ENCODE measurements around the gene MBD3. TPM values are rescaled to one million over a fixed set of nuclear protein-coding genes. Genes with fewer than 3 reads are reported as not detected.

Gene MBD3
- total RNA-seq, 1 donor from 2014 or later: 90.7 TPM

DNA sequence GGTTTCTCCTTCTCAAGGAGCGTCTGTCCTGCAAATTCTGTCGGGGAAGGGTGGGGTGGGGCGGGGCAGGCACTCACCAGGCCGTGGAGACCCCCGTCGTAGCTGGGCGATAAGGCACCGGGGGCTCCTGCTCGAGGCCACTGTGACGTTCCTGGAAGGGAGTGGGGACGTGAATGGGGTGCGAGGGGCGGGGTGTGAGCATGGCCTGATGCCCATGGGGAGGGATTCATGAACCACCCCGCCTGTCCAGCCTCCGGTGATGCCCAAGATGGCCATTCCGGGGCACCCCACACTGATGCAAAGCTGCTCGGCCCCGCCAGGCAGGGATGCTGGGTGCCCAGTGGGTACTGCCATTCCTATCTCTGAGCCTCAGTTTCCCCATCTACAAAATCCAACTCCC lies 27.0 kb upstream of the MBD3 start:
- intact Hi-C loops (cut with micrococcal nuclease): no loop called here

DNA sequence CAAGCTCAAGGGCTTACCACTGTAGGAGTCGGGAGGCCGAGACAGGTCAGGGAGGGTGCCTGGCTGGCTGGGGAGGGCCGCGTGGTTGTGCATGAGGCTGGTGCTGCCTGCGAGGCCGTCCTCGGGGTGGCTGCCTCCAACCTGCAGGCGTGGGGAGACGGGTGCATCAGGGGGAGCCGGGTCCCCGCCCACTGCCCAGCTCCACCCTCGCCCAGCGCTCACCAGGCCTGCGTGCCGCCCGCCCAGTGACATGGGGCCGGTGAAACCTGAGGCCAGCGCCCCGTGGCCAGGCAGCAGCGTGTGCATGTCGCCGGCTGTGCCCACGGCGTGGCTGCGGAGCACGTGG lies 26.4 kb upstream of the MBD3 start:
- intact Hi-C loops (cut with micrococcal nuclease): no loop called here

DNA sequence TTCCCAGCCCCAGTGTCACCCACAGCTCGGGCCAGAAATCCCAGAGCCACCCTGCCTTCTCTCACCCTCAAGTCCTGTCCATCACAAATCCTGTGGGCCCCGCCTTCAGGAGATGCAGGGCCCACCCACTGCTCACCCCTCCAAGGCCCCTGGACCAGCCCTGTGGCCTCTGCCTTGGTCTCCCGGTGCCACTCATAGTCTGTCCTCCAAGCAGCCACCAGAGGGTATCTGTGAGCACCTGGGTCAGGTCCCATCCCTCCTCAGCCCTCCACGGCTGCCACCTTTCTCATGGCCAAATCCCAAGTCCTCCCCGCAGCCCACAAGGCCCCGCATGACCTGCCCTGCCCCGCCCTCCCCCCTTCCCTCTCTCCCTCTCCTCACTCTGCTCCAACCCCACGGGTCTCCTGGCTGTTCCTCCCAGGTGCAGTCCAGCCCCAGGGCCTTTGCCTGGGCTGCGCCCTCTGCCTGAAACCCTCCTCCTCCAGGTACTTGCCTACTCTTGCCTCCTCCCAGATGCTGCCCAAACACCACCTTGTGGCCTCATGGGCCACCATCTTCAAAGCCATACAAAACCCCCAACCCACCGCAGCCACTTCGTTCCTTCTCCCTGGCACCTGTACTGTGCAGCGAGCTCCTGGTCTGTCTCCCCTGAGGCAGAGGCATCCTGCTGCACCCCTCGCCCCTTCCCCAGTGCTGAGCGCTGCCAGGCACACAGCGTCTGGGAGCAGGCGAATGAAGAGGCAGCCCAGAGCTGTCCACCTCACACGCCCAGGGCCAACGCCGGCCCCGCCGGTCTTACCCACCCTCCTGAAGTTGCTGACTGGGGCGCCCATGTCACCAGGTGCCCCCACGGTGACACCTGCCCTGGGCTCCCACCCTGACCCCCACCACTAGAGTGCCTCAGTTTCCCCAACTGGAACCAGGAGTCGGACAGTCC lies 25.8 kb upstream of the MBD3 start:
- intact Hi-C loops (cut with micrococcal nuclease): no loop called here

DNA sequence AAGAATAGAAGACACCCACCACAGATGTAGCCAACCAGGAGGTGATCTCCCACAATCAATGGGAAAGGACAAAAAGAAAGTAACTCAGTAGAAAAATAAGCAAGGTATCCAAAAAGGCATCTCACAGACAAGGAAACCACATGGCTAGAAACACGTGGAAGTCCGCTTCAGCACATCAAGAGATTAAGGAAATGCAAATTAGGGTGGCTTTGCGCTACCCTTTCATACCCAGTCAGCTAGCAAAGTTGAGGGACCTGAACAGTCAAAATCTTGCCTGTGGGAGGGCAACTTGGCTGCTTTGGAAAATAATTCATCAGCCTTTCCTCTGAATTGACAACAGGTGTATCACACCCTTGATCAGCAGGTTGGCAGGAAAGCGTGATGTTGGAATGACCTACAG lies 24.2 kb upstream of the MBD3 start:
- intact Hi-C loops (cut with micrococcal nuclease): no loop called here

DNA sequence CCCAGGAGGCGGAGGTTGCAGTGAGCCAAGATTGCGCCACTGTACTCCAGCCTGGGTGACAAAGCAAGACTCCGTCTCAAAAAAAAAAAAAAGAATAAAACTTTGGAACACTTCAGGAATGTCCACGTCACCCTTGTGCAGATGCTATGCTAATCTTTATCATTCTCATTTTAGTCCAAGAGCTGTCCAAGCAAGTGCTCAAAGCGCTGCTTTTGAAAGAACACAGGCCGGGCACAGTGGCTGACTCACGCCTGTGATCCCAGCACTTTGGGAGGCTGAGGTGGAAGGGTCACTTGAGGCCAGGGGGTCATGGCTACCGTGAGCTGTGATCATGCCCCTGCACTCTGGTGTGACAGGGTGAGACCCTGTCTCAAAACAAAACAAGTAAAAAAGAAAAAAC lies 23.7 kb upstream of the MBD3 start:
- intact Hi-C loops (cut with micrococcal nuclease): no loop called here

DNA sequence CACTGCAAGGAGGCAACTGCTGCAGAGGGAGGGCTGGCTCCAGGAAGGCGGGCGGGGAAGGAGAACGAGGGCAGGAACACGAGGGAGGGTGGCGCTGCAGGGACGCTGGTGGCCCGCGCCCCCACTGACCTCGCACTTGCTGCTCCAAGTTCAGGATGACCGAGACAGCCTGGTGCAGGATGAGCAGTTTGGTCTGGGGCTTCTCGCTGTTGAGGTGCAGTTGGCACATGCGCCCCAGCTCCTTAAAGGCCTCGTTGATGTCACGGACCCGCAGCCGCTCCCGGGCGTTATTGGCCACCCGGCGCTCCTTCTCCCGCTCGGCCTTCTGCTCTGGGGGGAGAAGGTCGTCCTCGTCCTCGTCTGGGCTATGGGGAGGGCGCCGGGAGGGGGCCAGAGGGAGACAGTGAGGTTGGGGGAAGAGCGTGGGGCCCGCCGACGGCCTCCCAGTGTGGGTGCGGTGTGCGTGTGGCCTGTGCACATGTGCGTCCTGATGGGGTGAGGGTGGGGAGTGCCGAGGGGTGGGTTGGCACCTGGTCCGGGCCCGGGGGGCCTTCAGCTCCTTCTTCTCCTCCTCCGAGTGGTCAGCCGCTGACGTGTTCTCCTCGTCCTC lies 22.6 kb upstream of the MBD3 start:
- intact Hi-C loops (cut with micrococcal nuclease): no loop called here

DNA sequence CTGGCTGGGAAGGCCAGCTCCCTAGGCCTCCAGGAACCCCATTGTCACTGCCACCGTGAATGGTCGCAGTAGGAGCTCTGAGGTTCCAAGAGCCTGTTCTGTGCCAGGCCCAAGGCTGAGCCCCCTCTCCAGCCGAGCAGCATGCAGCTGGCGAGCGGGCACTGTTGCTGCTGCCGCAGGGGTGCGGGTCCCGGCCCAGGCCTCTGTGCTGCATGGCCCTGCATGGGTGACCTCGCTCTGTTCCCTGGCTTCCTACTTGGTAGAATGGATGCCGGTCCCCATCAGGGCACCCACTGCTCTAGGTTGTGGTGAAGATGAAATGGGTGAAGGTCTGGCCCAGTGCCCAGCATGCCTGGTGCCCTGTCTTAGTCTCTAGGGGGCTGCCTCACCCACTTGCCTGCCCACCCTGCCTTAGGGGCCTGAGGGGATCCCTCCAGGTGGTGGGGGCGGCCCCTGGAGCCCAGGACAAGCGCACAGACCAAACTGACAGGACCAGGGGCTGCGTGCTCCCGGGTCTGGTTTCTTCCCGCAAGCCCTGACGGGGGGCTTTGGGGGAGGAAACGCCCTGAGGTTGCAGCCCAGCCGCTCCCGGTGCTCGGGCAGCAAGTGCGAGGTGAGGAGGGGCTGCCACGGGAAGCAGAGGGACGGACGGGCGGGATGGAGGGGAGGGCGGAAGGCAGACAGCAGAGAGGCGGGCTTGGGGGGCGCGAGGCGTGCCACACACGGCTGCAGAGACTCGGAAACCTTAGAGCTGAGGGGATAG lies 21.3 kb upstream of the MBD3 start:
- intact Hi-C loops (cut with micrococcal nuclease): no loop called here

DNA sequence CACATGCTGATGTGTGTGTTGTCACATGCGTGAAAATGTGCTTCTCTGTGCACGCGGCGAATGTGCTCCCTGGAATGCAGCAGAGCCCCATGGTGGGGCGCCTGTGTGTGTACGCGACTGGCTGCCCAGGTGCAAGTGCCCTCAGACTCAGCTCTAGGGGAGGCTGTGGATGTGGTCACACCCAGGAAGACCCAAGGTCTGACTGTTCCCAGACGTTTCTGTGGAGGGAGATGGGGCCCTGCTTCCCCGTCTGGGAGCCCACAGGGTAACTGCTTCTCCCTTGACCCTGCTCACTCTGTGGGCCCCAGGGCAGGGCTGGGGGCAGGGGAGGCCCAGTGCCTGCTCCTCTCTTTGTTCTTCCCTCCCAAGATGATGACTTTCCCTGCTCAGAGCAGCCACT lies 20.5 kb upstream of the MBD3 start:
- intact Hi-C loops (cut with micrococcal nuclease): no loop called here

DNA sequence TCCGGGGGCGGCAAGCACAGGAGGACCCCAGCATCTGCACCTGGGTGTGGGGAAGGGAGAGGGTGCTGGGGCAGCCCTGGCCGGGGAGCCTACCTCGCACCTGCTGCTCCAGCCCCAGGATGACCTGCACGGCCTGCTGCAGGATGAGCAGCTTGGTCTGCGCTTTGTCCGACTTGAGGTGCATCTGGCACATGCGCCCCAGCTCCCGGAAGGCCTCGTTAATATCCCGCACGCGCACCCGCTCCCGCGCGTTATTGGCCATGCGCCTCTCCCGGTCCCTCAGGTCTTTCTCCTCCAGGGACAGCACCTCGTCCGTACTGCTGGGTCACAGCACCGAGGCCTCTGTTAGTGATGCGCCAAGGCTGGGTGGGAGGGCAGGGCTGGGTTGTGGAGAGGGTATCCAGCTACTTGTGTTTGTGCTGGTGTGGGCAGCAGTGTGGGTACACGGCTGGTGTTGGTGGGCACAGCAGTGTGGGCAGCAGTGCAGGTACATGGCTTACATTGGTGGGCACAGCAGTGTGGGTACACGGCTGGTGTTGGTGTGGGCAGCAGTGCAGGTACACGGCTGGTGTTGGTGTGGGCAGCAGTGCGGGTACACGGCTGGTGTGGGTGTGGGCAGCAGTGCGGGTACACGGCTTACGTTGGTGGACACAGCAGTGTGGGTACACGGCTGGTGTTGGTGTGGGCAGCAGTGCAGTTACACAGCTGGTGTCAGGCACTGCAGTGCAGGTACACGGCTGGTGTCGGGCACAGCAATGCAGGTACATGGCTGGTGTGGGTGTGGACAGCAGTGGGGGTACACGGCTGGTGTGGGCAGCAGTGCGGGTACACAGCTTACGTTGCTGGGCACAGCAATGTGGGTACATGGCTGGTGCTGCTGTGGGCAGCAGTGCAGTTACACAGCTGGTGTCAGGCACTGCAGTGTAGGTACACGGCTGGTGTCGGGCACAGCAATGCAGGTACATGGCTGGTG lies 19.7 kb upstream of the MBD3 start:
- intact Hi-C loops (cut with micrococcal nuclease): no loop called here

DNA sequence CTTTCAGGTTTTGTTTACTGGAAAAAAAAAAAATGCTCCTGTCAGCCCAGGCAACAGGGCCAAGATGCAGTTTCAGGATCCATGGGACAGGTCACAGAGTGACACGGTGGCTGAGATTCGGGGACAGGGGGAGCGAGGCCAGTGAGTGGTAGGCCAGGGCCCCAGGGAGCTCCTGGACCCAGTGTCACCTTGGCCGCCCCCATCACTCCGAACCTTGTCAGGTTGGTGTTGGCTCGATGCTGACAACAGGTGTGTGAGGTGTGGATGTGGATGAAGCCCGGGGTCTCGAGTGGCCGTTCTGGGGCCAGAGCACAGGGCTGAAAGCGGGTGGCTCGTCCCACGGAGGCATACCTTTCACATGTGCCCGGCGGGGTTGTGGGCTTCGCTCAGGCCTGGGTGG lies 18.7 kb upstream of the MBD3 start:
- intact Hi-C loops (cut with micrococcal nuclease): no loop called here

DNA sequence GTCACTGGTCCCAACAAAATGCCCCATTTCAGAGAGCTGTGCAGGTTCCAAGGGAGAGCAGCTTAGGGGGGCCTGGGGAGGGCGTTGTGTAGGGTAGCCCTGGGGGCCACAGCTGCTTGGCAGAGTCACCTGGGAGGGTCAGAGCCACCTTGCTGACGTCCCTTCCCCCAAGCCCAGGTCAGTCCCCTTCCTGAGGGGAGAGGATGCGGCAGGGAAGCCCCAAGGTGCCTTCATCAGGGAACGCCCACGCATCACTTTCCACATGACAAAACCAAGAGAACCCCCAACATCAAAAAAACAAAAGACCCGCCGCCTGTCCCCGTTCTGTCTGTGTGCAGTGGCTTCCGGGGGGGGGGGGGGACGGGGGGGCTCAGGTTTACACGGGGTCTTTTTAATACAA lies 17.9 kb upstream of the MBD3 start:
- intact Hi-C loops (cut with micrococcal nuclease): no loop called here

DNA sequence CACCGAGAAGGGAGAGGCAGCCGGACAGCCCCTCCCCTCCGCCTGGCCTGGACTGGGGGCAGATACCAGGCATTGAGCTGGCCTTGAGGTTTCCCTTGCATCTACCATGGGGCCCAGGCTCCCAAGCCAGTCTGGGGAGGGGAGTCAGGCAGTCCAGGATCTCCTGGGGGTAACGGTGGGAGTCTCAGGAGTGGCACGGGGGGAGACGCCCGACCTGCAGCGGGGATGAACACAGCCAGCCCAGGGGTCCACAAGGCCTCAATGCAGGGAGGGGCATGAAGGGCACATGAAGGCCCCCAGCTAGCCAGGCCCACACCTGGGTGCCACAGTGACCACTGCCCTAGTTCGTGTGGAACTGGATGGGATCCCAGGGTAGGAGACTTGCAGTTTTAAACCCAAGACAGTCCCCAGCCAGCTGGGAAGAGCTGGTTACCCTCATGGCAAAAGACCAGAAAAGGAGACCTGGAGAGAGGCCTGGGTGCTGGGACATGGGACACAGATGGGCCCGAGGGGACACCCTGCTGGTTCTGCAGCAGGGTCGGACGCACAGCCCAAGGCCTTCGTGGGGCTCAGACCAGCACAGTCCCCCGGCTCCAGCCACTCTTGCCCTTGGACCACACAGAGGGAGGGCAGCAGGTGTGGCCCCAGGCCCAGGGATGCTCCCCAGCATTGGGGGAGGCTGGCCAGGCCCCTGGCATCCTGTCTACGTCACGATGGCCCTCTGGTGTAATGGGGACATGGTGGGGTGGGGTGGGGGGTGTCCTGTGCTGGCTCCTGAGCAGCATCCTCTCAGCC lies 17.2 kb upstream of the MBD3 start:
- intact Hi-C loops (cut with micrococcal nuclease): loop anchor here (10.0 kb wide), 1 partner anchor 1825 kb away; no protein-coding TSS in a partner anchor

DNA sequence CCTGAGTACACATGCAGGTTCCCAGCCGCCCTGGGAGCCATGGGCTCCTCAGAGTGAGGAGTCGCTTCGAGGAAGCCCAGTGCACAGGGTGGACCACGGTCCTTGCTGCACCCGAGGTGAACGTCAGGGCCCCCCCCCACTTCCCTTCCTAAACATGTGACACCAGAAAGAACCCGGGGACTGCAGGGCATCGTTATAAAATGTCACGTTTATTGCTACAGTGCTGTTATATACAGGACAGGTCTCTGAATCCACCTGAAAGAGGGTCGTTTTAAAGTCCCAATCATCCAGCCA lies 16.4 kb upstream of the MBD3 start:
- intact Hi-C loops (cut with micrococcal nuclease): loop anchor here (10.0 kb wide), 1 partner anchor 1826 kb away; no protein-coding TSS in a partner anchor

DNA sequence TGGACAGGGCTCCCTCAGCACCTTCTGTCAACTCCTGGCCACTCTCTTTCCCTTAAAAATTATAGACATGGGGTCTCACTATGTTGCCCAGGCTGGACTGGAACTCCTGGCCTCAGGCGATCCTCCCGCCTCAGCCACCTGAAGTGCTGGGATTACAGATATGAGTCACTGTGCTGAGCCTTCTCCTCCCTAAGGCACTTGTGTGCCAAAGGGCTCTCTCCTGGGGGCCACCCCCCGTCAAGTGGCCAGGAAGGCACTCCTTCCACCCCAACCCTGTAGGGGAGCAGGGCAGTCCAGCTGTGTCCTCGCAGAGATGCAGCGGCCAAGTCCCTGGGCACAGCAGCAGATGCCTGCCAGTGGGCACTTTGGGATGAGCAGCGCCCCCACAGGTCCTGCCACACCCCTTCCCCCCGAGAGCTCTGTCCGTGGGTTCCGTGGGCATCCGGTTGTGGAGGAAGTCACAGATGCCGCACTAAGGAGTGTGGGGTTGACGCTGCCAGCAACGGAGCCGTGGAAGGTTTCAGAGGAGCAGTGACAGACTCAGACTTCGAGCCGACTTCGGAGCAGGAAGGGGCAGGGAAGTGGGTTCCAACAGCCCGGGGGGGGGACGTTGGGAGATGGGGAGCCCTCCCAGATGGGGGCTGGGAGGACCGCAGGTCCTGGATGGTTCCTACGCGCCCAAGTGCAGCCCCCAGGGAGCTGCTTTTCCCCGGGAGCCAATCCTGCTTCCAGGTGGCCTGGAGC lies 15.9 kb upstream of the MBD3 start:
- intact Hi-C loops (cut with micrococcal nuclease): loop anchor here (10.0 kb wide), 1 partner anchor 1826 kb away; no protein-coding TSS in a partner anchor

DNA sequence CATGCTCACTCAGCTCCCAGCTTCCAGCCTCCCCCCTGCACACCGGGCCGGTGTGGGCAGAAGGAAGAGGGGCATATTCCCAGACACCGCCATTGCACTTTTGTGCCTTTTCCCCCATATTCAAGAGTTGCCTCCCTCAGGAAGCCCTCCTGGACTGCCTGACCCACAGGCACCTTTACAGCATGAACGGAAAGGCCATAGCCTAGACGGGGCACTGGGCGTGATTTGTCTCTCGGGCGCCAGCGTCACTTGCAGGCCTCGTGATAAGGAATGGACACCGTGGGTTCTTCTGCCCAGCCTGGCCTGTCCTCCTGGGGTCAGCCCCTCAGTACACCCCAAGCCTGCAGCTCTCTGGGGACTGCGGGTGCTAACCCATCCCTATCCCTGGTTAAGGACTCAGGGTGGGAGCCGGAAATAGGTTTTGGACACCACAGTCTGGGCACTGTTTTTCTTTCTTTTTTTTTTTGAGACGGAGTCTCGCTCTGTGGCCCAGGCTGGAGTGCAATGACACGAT lies 13.5 kb upstream of the MBD3 start:
- intact Hi-C loops (cut with micrococcal nuclease): loop anchor here (1.0 to 10.0 kb wide), 2 partner anchors 66 to 1829 kb away; no protein-coding TSS in a partner anchor

DNA sequence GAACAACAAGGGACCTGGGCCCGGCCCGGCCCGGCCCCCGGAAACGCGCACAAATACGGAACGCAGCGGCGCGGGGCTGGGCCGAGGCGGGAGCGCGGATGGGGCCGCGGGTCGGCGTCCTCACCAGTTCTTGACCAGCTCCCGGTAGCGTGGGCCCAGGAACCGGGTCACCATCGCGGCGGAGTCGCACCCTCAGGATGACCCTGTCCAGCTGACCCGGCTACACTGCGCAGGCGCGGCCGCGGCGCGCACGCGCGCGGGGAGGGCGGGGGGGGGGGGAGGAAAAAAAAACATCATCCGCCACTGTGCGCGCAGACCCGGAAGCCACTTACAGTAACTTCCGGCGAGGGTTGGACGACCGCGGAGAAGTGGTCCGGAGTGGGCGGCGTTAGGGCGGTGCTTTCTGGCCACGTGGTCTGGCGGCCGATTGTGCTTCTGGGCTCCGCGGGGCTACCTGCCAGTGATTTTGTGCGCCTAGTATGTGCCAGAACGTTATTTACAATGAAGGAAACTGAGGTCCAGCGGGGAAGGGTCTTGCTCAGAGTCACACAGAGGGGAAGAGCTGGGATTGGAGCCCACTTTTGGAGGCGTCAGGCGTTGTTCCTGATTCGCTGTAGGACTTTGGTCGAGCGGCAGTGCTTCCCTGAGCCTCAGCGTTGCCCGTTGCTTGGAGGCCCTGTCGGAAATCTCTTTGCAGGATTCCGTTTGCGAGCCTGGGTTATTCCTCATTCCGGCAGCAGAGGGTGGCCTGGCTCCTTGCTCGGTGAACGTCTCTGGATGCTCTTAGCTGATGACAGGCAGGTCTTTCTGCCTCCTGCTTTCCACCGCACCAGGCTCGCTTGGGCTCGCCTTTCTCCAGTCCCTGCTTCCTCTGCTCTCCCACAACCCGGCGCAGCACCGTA lies 12.8 kb upstream of the MBD3 start, which contains the start of gene UQCR11:
UQCR11 (minus strand) TSS at position 227 of the 902 bp plus-strand sequence; CDS start at position 174, 53 bp downstream.
- intact Hi-C loops (cut with micrococcal nuclease): loop anchor here (1.0 to 10.0 kb wide), 9 partner anchors 13 to 1829 kb away; partner anchors contain the start of genes ADAT3, ATP8B3, MBD3 and PCSK4

DNA sequence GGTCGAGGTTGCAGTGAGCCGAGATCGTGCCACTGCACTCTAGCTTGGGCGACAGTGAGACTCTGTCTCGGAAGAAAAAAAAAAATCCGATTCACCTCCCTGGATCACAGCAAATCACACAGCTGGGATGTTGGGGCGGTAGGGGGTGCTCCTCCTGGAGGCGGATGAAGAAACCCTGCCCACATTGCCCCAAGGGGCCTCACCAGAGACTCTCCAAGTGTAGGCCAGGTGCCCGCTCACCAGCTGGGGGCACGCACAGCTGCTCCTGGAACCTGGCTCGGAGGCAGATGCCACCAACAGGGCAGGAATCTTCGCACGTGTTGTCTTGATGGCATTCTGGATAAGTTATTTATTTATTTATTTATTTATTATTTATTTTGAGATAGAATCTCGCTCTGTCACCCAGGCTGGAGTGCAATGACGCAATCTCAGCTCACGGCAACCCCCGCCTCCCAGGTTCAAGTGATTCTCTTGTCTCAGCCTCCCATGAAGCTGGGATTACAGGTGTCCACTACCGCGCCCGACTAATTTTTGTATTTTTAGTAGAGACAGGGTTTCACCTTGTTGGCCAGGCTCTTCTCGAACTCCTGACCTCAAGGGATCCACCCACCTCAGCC lies 9.5 kb upstream of the MBD3 start:
- intact Hi-C loops (cut with micrococcal nuclease): loop anchor here (10.0 kb wide), 1 partner anchor 1833 kb away; no protein-coding TSS in a partner anchor

Data from T-helper 1 cell treated with Interleukin-12 subunit alpha and Interleukin-12 subunit beta and Interleukin-4 antibody, amounts not matched to agents 30 ng/mL and 1 ng/mL, for 36 hours (primary cell).